Lung (tissue), 12 donors: Measurements from ENCODE around the gene OR5B21. TPM values are rescaled to one million over a fixed set of nuclear protein-coding genes. Genes with fewer than 3 reads are reported as not detected.

ENCODE experiments used
- ATAC-seq: fragments of 200-7000 bp; cut with Tn5 transposase; one replicate; pipeline ENCODE4 v1.9.1; 2020; ENCODE audit warnings: moderate number of reproducible peaks; ENCODE audit not compliant: insufficient read depth, low FRiP score
- DNase-seq, 3 donors: peaks; one replicate each; pipeline ENCODE4 v3.0.0-alpha.2; 2013 to 2017
- H3K27ac ChIP-seq, 2 donors: one replicate each; pipeline ENCODE4 v1.5.1; 2013; ENCODE audit warnings: mild to moderate bottlenecking in 2 of 2, moderate library complexity in 2 of 2, control low read depth in 1 of 2, inconsistent platforms in 1 of 2, low read depth in 1 of 2, low read length in 1 of 2
- H3K27me3 ChIP-seq, 3 donors: one replicate each; pipeline ENCODE4 v1.5.1; 2013; ENCODE audit warnings: low read length in 2 of 3; ENCODE audit not compliant: control insufficient read depth in 3 of 3, insufficient read depth in 3 of 3
- H3K36me3 ChIP-seq, 4 donors: one replicate each; pipeline ENCODE4 v1.5.1; 2013; ENCODE audit warnings: low read length in 4 of 4, mild to moderate bottlenecking in 1 of 4, moderate library complexity in 1 of 4; ENCODE audit not compliant: control insufficient read depth in 4 of 4, insufficient read depth in 4 of 4
- H3K4me1 ChIP-seq, 5 donors: one replicate each; pipeline ENCODE4 v1.5.1; 2013; ENCODE audit warnings: low read length in 5 of 5, mild to moderate bottlenecking in 2 of 5, moderate library complexity in 1 of 5; ENCODE audit not compliant: control insufficient read depth in 5 of 5, insufficient read depth in 5 of 5
- H3K4me3 ChIP-seq: one replicate; pipeline ENCODE4 v1.5.1; 2013; ENCODE audit warnings: mild to moderate bottlenecking, control low read depth, moderate library complexity
- H3K9ac ChIP-seq, 2 donors: one replicate each; pipeline ENCODE4 v1.5.1; 2013; ENCODE audit warnings: low read length in 2 of 2, control low read depth in 1 of 2; ENCODE audit not compliant: insufficient read depth in 1 of 2
- H3K9me3 ChIP-seq, 4 donors: one replicate each; pipeline ENCODE4 v1.5.1; 2013; ENCODE audit warnings: low read length in 3 of 4, mild to moderate bottlenecking in 1 of 4, moderate library complexity in 1 of 4; ENCODE audit not compliant: control insufficient read depth in 4 of 4, insufficient read depth in 3 of 4
- CTCF ChIP-seq: IDR thresholded peaks from 2 replicates; pipeline ENCODE4 v1.5.1; 2012; ENCODE audit warnings: mild to moderate bottlenecking; ENCODE audit errors: control extremely low read depth, extremely low read depth
- WGBS, 2 donors: extraction: QIAGEN DNeasy Blood & Tissue Kit; methylation state at CpG; one replicate each; pipeline ENCODE4 v1.1.7; 2013; 5-methylcytosine and 5-hydroxymethylcytosine counted together
- polyA plus RNA-seq, 2 donors: library from polyadenylated mRNA; stranded (reverse); fragments of 200-250 nt; gene quantifications; one replicate each; pipeline ENCODE4 v1.2.1, GENCODE V29; 2013
- total RNA-seq, 2 donors: library from RNA; depleted of rRNA in 1 of 2; stranded (reverse); fragments of >200 nt in 1 of 2; gene quantifications; one replicate each; pipeline ENCODE4 v1.2.1, GENCODE V29; 2014 to 2021
- donor health status: control.
- donor health status: control.
- donor health status: Bipolar disorder and iron deficiency.
- donor health status: healthy.
- donor health status: DM: yes; HTN: yes; CAD: no.

OR5B21 gene
- total and polyA plus RNA-seq, 4 donors, result 0.31 TPM; not detected in 3

- Histone ChIP-seq H3K9ac (no peak overlapping the region), H3K4me3 (no peak overlapping the region), H3K36me3 (peaks cover 0 to 17% (median 6%) of the 10 kb centered on the region in 4 donors), H3K9me3 (no peaks in the 10 kb centered on the region), H3K27me3 (no peaks in the 10 kb centered on the region), H3K27ac (no peak overlapping the region), H3K4me1 (no peaks in the 10 kb centered on the region)
- TF ChIP-seq CTCF, result no peak
- ATAC-seq, result no peak
- 86 to 88% methylated on average over 3 of the region's 3 CpGs for WGBS, 2 donors
- no peak for DNase-seq
Observed at GRCh38 chr11:58530236-58530635, 22.3 kb upstream of the OR5B21 start.

- 97 to 98% methylated on average over 6 of the region's 6 CpGs for WGBS, 2 donors
- Histone ChIP-seq H3K4me1 (peaks cover 0 to 4% (median 0%) of the 10 kb centered on the region in 5 donors), H3K9ac (no peak overlapping the region), H3K27me3 (no peaks in the 10 kb centered on the region), H3K27ac (no peak overlapping the region), H3K4me3 (no peak overlapping the region), H3K36me3 (peaks cover 0 to 17% (median 6%) of the 10 kb centered on the region in 4 donors), H3K9me3 (no peaks in the 10 kb centered on the region)
- no peak for DNase-seq
- ATAC-seq, result no peak
- TF ChIP-seq CTCF, result no peak
Observed at GRCh38 chr11:58527429-58527828, 19.5 kb upstream of the OR5B21 start.

GRCh38 chr11:58526721-58527120, 18.8 kb upstream of the OR5B21 start:
- no peak for ATAC-seq
- 43 to 44% methylated on average over 3 of the region's 3 CpGs for WGBS, 2 donors
- Histone ChIP-seq H3K4me3 (no peak overlapping the region), H3K27me3 (no peaks in the 10 kb centered on the region), H3K36me3 (peaks cover 0 to 13% (median 6%) of the 10 kb centered on the region in 4 donors), H3K9ac (no peak overlapping the region), H3K9me3 (no peaks in the 10 kb centered on the region), H3K4me1 (peaks cover 0 to 4% (median 0%) of the 10 kb centered on the region in 5 donors), H3K27ac (no peak overlapping the region)
- TF ChIP-seq CTCF, result no peak
- peak in 1 of 3 donors; percentile 26 for DNase-seq

- Histone ChIP-seq H3K27ac (no peak overlapping the region), H3K9ac (no peak overlapping the region), H3K4me3 (no peak overlapping the region), H3K27me3 (no peaks in the 10 kb centered on the region), H3K9me3 (no peaks in the 10 kb centered on the region), H3K36me3 (peaks cover 0 to 8% (median 3%) of the 10 kb centered on the region in 4 donors), H3K4me1 (peaks cover 0 to 4% (median 0%) of the 10 kb centered on the region in 5 donors)
- no peak for ATAC-seq
- 7 to 16% methylated on average over 6 of the region's 6 CpGs for WGBS, 2 donors
- TF ChIP-seq CTCF, result no peak
- DNase-seq, result peak in 2 of 3 donors; percentile 21 to 35
Observed at GRCh38 chr11:58525037-58525614, 17.2 kb upstream of the OR5B21 start.
